Retinal pigment epithelial cell (primary cell): ENCODE results near the gene ZFPL1.

Experiments used
- DNase-seq: peaks from one replicate; pipeline ENCODE4 v3.0.0-alpha.2; 2010; ENCODE audit warnings: low read depth
- H3K4me3 ChIP-seq: 2 replicates; pipeline ENCODE4 v1.5.1; 2011; ENCODE audit warnings: mild to moderate bottlenecking, low read length, control low read depth, moderate library complexity
- TF ChIP-seq, protein P1 (sequence below): conservative IDR thresholded peaks from 2 replicates; pipeline ENCODE4 v1.5.1; 2011; ENCODE audit warnings: low read depth, low read length, control low read depth, inconsistent platforms

Gene ZFPL1

GRCh38 chr11:65126624-65127274 is 42.7 kb downstream of the ZFPL1 start:
- no peak overlapping the region for H3K4me3 ChIP-seq
- TF ChIP-seq, protein P1, sequence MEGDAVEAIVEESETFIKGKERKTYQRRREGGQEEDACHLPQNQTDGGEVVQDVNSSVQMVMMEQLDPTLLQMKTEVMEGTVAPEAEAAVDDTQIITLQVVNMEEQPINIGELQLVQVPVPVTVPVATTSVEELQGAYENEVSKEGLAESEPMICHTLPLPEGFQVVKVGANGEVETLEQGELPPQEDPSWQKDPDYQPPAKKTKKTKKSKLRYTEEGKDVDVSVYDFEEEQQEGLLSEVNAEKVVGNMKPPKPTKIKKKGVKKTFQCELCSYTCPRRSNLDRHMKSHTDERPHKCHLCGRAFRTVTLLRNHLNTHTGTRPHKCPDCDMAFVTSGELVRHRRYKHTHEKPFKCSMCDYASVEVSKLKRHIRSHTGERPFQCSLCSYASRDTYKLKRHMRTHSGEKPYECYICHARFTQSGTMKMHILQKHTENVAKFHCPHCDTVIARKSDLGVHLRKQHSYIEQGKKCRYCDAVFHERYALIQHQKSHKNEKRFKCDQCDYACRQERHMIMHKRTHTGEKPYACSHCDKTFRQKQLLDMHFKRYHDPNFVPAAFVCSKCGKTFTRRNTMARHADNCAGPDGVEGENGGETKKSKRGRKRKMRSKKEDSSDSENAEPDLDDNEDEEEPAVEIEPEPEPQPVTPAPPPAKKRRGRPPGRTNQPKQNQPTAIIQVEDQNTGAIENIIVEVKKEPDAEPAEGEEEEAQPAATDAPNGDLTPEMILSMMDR, result no peak
- DNase-seq, result no peak

GRCh38 chr11:65127473-65128181 is 43.6 kb downstream of the ZFPL1 start:
- TF ChIP-seq, protein P1, result no peak
- no peak for DNase-seq

GRCh38 chr11:65128182-65129145 is 44.4 kb downstream of the ZFPL1 start:
- TF ChIP-seq, protein P1, result no peak
- H3K4me3 ChIP-seq, result no peak overlapping the region
- no peak for DNase-seq

More at GRCh38 chr11:65127473-65128181, 43.6 kb downstream of the ZFPL1 start:
- no peak overlapping the region for H3K4me3 ChIP-seq

DNA sequence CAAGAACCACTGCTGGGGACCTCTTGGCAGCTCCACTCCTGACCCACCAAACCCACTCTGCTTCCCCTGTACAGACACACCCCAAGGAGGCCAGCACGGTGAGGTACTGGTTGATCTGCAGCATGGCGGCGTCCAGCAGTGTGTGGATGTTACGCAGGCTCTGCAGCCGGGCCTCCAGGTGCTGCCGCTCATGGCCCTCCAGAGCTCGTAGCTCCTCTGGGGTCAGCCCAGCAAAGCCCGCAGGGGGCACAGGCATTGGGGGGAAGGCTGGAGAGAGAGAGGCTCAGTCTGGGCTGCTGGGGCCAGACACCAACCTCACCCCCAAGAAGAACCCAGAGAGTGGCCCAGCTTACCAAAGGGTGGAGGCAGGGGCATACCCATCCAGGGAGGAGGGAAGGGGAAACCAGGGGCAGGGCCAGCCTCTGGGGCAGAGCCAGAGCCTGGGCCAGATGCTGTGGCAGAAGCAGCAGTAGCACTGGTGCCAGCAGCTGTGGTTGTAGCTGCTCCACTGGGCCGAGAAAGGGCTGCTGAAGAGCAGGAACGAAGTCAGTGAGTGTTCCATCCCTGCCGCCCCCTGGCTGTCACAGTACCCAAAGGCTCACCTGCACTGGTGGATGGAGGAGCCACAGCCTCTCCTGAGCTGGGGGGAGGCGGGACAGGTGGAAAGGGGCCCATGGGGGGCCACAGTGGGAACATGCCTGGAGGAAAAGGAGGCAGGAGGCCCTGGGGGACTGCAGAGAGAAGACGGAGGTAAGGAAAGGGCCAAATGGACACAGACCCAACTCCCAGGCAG is 45.8 kb downstream of the ZFPL1 start:
- TF ChIP-seq, protein P1, result no peak
- no peak for DNase-seq
- no peak overlapping the region for H3K4me3 ChIP-seq

- TF ChIP-seq, protein P1, result no peak
- no peak overlapping the region for H3K4me3 ChIP-seq
- DNase-seq, result no peak
These were observed 46.8 kb downstream of the ZFPL1 start for GRCh38 chr11:65130631-65131416.

DNA sequence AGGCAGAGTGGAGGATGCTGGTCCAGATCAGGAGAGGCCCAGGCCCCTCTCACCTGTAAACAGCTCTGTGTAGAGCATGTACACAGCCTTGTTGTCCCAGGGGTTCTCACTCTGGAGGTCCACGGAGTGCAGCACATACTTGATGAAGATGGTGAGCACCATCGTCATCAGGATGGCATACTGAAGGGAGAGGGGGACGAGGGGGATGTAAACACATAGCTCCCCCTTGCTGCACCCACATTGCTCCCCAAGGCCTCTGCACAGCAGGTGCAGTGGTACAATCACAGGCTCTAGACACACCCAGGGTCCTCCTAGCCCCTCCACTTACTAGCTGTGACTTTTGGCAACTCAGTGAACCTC is 47.4 kb downstream of the ZFPL1 start:
- TF ChIP-seq, protein P1, result no peak
- no peak for DNase-seq
- H3K4me3 ChIP-seq, result no peak overlapping the region
